Keratinocyte (primary cell): ENCODE data around the gene RABL6. TPM values are rescaled to one million over a fixed set of nuclear protein-coding genes. Genes with fewer than 3 reads are reported as not detected.
"Not testable (repeated sequence)": the region's sequence is repeated elsewhere in the genome, so short reads cannot be mapped to it uniquely, and the experiment has no call there.

ENCODE experiments used
- DNase-seq: peaks from one replicate; pipeline ENCODE4 v3.0.0-alpha.2; 2011; ENCODE audit warnings: low read depth, missing footprints, low spot score
- FAIRE-seq: peaks from 2 replicates; lab custom pipeline; 2011; peaks lifted over from hg19 to GRCh38; lab: Jason Lieb, UNC
- H2AFZ ChIP-seq: 2 replicates; pipeline ENCODE4 v1.6.0; 2012; ENCODE audit warnings: low read length, control low read depth, inconsistent platforms; ENCODE audit not compliant: control insufficient read depth
- H3K27ac ChIP-seq: 2 replicates; pipeline ENCODE4 v1.5.1; 2011; ENCODE audit warnings: low read length; ENCODE audit not compliant: control insufficient read depth, insufficient read depth
- H3K27me3 ChIP-seq: 3 replicates; pipeline ENCODE4 v1.6.0; 2011; ENCODE audit warnings: low read length; ENCODE audit not compliant: control insufficient read depth, insufficient read depth; ENCODE audit errors: extremely low read depth
- H3K36me3 ChIP-seq, 2 experiments: 2 replicates in 1 of 2; 3 replicates in 1 of 2; pipeline ENCODE4 v1.5.1; 2011; ENCODE audit warnings: low read length in 2 of 2, mild to moderate bottlenecking in 1 of 2; ENCODE audit not compliant: control insufficient read depth in 2 of 2, insufficient read depth in 2 of 2; ENCODE audit errors: extremely low read depth in 1 of 2
- H3K4me1 ChIP-seq: 3 replicates; pipeline ENCODE4 v1.5.1; 2011; ENCODE audit warnings: low read length; ENCODE audit not compliant: control insufficient read depth, insufficient read depth; ENCODE audit errors: extremely low read depth
- H3K4me2 ChIP-seq: 3 replicates; pipeline ENCODE4 v1.6.0; 2011; ENCODE audit warnings: low read depth, low read length; ENCODE audit not compliant: control insufficient read depth, insufficient read depth; ENCODE audit errors: extremely low read depth
- H3K4me3 ChIP-seq, 3 experiments: fragments of 200-600 bp in 1 of 3; sonication (generic) in 1 of 3; 2 replicates in 2 of 3; 3 replicates in 1 of 3; pipeline ENCODE4 v1.5.1; 2011 to 2016; ENCODE audit warnings: low read length in 3 of 3, mild to moderate bottlenecking in 3 of 3, control low read depth in 2 of 3, inconsistent platforms in 1 of 3, low read depth in 1 of 3, mixed read lengths in 1 of 3, mixed run types in 1 of 3, moderate library complexity in 1 of 3; ENCODE audit not compliant: control insufficient read depth in 2 of 3, insufficient read depth in 2 of 3; ENCODE audit errors: extremely low read depth in 1 of 3
- H3K79me2 ChIP-seq: 2 replicates; pipeline ENCODE4 v1.6.0; 2012; ENCODE audit warnings: low read length; ENCODE audit not compliant: control insufficient read depth, insufficient read depth
- H3K9ac ChIP-seq: 3 replicates; pipeline ENCODE4 v1.6.0; 2011; ENCODE audit warnings: low read length; ENCODE audit not compliant: control insufficient read depth, insufficient read depth; ENCODE audit errors: extremely low read depth
- H3K9me1 ChIP-seq: 3 replicates; pipeline ENCODE4 v1.6.0; 2011; ENCODE audit warnings: low read length; ENCODE audit not compliant: control insufficient read depth, insufficient read depth; ENCODE audit errors: extremely low read depth
- H3K9me3 ChIP-seq: 2 replicates; pipeline ENCODE4 v1.5.1; 2012; ENCODE audit warnings: low read depth, low read length; ENCODE audit not compliant: control insufficient read depth
- H4K20me1 ChIP-seq: 3 replicates; pipeline ENCODE4 v1.6.0; 2011; ENCODE audit warnings: low read length; ENCODE audit not compliant: control insufficient read depth, insufficient read depth; ENCODE audit errors: extremely low read depth
- CTCF ChIP-seq, 3 experiments: IDR thresholded peaks in 1 of 3; conservative IDR thresholded peaks in 1 of 3; optimal IDR thresholded peaks in 1 of 3; 2 replicates in 2 of 3; 3 replicates in 1 of 3; pipeline versions ENCODE3 to v1.5.1; 2011; ENCODE audit warnings: low read length in 3 of 3, mild to moderate bottlenecking in 3 of 3, moderate library complexity in 2 of 3, control low read depth in 1 of 3, inconsistent platforms in 1 of 3; ENCODE audit not compliant: insufficient read depth in 2 of 3; ENCODE audit errors: extremely low read depth in 1 of 3
- EZH2 ChIP-seq: IDR thresholded peaks from one replicate; pipeline ENCODE4 v1.6.1; 2012; ENCODE audit warnings: inconsistent platforms, mild to moderate bottlenecking, low read length, moderate library complexity
- dilution Hi-C: fragments of 300-500 bp; cut with MboI; formaldehyde crosslinking; loops from one replicate; pipeline ENCODE4 v1.7.0; 2020; ENCODE audit warnings: low sequenced_read_pairs; ENCODE audit not compliant: extremely low pct_ligation_motif_present
- polyA plus RNA-seq, 5 experiments: library from polyadenylated mRNA; depleted of rRNA in 3 of 5; stranded (reverse) in 3 of 5; stranded (forward) in 1 of 5; unstranded in 1 of 5; fragments of >200 nt; gene quantifications; 1 replicate in 1 of 5; 2 replicates in 3 of 5; 3 replicates in 1 of 5; pipeline versions ENCODE4 v1.2.1 to v1.2.3, GENCODE V29; 2011 to 2012; ENCODE audit warnings: missing spikeins in 2 of 5, low read depth in 1 of 5, low replicate concordance in 1 of 5

RABL6 gene
- polyA plus RNA-seq, 1 donor (not counting 4 experiments of a cell fraction or from before 2014, with no cell fraction given) = 46.3 TPM

- H3K27ac ChIP-seq, dilution Hi-C loops, H3K4me2 ChIP-seq, H3K9me1 ChIP-seq, H3K4me1 ChIP-seq, FAIRE-seq, H3K4me3 ChIP-seq, H3K36me3 ChIP-seq, H4K20me1 ChIP-seq, H3K9me3 ChIP-seq, H3K79me2 ChIP-seq, H3K9ac ChIP-seq, H2AFZ ChIP-seq, DNase-seq: not testable (repeated sequence)
- TF ChIP-seq CTCF (optimal IDR thresholded peaks at IDR 0.05 in 1 of 3, IDR thresholded peaks at IDR 0.05 in 1 of 3, conservative IDR thresholded peaks at IDR 0.05 in 1 of 3; ENCODE audit: extremely low read depth in 1 of 3, insufficient read depth in 2 of 3, low read length in 3 of 3) = peak in 2 of 3 experiments; percentile 14 to 64
- peaks cover 43% of the 10 kb centered on the region for H3K27me3 ChIP-seq
Measured at GRCh38 chr9:136843801-136844740, 36.3 kb downstream of the RABL6 start.

- no peak for FAIRE-seq
- no peak overlapping the region for H3K4me3 ChIP-seq
- peaks cover 3% of the 10 kb centered on the region for H4K20me1 ChIP-seq
- peaks cover 0 to 7% of the 10 kb centered on the region in 2 experiments for H3K36me3 ChIP-seq
- H3K4me2 ChIP-seq = no peak overlapping the region
- TF ChIP-seq EZH2 (peak; percentile 73), CTCF (optimal IDR thresholded peaks at IDR 0.05 in 1 of 3, IDR thresholded peaks at IDR 0.05 in 1 of 3, conservative IDR thresholded peaks at IDR 0.05 in 1 of 3; ENCODE audit: extremely low read depth in 1 of 3, insufficient read depth in 2 of 3, low read length in 3 of 3) (no peak)
- peaks cover 12% of the 10 kb centered on the region for H3K4me1 ChIP-seq
- H3K79me2 ChIP-seq = peaks cover 3% of the 10 kb centered on the region
- H3K9me1 ChIP-seq = no peaks in the 10 kb centered on the region
- no peaks in the 10 kb centered on the region for H3K9me3 ChIP-seq
- DNase-seq = no peak
- H3K27me3 ChIP-seq = peaks cover 43% of the 10 kb centered on the region
- no peak overlapping the region for H3K9ac ChIP-seq
- H3K27ac ChIP-seq = no peak overlapping the region
- H2AFZ ChIP-seq = no peak overlapping the region
- dilution Hi-C loops = no loop called here
Measured at GRCh38 chr9:136844761-136845464, 37.2 kb downstream of the RABL6 start.
